GM12891 (cell line): ENCODE data around the gene SH3RF2.

Source experiments
- POLR2A ChIP-seq: IDR thresholded peaks from 2 replicates; pipeline ENCODE4 v1.6.1; 2011; ENCODE audit warnings: low read depth, low read length, control low read depth
- POLR2AphosphoS5 ChIP-seq: IDR thresholded peaks from 2 replicates; pipeline ENCODE4 v1.6.1; 2011; ENCODE audit warnings: low read depth, low read length, control low read depth

GRCh38 chr5:146025681-146026080, 89.3 kb downstream of the SH3RF2 start:
- TF ChIP-seq POLR2A (no peak), POLR2AphosphoS5 (no peak)
